GM19438 (cell line): Measurements from ENCODE around the gene SUSD3.

ENCODE experiments used
- ATAC-seq: cut with Tn5 transposase; IDR thresholded peaks from one replicate; pipeline ENCODE4 v1.9.1; 2021; ENCODE audit warnings: low read depth; ENCODE audit not compliant: unreplicated experiment

SUSD3 gene

DNA sequence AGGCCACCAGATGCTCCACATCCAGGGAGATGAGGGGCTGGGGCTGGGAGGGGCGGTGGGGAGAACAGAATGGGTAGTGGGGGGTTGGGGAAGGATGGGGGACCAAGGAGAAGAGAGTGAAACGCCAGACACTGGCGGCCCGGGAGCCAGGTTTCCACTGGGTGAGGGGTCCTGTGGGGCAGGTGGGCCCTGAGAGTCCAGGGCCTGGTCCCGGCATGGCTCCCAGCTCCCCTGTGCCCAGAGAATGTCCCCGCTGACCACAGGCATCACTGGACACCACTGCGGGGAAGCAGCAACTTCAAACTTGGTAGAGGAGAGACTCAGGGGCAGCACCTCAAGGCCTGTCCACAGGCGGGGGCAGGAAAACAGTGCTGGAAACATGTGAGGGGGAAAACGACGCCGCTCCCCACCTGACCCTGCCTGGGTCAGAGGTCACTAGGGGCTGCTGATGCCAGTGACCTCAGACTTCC lies 62.4 kb downstream of the SUSD3 start:
- no peak for ATAC-seq

DNA sequence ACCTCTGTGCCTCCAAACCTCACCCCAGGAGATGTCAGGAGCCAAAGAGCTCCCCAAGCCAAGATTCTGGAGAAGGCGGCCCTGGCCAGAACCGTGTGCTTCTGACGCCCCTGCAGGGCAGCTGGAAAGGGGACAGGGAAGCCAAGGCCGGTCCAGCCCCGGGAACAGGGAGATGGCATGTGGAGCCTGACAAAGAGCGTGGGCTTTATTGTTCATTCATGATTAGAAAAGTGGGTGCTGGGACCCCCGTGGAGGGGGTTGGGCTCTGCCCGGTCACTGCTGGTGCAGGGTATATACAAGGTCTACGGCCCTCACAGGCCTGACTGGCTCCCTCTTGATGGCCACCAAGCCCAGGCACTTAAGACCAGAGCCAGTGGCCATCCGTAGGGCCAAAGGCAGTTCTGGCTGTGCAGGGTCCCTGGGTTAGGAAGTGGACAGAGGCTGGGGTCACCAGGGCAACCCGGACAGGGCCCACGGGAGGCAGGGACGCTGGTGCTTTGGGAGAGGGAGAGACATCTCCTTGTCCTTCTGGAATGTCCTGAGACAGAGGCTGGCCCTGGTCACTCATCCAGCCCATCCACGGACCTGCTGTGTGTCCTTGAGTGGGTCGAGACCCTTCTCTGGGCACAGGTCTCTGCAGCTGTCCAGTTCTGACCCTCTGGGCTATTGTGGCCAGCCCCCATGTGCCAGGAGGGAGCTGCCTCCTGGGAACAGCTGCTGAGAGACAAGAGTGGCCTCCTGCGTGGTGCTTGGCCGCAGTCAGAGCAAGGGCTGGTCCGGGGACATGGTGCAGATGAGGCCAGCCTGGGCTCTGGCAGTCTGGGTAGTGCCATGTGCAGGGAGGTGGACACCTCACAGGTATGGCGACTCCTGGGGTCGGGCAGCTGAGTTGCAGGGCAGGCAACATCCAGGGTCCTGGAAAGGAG lies 63.1 kb downstream of the SUSD3 start:
- ATAC-seq, result no peak

DNA sequence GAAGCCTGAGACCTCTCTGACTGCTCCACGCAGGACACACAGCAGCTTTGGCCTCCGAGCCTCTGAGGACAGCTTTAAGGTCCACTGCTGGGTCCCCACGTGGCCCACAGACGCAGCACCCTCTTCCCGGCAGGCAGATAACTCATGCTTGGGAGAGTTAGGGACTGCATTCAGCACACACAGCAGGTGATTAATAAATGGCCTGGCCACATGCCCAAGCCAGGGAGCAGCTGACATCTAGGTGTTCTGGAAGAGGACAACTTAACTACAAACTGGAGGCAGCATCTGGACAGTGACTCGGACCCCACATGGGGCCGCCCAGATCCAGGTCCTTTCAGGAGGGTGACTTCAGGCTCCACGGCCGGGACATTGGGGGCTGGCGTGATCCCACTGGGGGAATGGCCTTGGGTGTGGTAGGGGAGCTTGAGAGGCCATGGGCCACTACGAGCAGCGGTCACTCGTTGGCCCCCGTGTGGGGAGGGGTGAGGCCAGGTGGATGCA lies 64.3 kb downstream of the SUSD3 start:
- ATAC-seq, result no peak

DNA sequence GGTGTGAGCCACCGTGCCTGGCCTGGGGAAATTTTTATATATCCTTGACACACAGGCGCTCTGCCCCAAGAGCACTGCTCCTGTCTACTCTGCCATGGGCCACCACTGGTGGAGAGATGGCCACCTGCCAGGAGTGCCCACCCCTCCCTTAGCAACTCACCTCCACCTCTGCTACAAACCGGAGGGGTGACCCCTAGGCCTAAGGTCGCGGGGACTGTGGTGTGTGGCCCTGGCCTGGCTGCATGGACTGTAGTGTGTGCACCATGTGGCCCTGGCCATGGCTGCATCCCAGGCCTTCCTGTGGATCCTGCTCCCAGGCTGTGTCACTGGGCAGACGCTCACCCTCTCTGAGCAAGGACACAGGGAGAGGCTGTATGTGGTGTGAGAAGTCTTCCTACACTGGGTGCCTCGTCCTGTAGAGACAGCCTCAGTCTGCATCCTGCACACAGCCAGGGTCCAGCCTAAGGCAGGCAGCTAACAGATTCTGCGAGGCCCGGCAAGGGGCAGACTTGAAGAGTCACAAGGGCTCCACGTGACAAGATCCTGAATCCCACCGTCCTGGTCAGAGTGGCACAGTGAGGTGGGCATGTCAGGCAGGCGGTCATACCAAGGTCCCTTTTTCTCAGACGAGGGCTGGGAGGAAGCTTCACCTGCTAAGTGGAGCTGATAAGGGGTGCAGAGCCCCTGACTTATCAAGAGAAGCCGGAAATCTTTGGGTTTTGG lies 65.2 kb downstream of the SUSD3 start:
- no peak for ATAC-seq

DNA sequence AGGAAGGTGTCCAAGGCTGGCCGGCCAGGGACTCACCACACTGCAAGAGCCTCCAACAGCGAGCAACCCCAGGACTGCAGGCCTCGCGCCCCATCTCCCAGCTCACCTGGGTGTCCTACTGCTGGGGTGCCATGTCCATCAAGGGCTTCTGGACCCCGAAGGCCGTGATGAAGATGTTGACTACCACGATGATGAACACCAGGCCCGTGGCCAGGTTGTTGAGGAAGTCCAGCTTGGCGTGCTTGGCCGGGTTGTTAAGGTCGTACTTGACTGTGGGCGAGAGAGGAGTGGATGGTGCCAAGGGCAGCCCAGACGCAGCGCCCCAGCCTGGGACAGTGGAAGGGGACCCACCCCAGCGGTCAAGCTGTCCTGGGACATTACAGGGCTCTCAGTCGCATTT lies 66.3 kb downstream of the SUSD3 start:
- no peak for ATAC-seq

DNA sequence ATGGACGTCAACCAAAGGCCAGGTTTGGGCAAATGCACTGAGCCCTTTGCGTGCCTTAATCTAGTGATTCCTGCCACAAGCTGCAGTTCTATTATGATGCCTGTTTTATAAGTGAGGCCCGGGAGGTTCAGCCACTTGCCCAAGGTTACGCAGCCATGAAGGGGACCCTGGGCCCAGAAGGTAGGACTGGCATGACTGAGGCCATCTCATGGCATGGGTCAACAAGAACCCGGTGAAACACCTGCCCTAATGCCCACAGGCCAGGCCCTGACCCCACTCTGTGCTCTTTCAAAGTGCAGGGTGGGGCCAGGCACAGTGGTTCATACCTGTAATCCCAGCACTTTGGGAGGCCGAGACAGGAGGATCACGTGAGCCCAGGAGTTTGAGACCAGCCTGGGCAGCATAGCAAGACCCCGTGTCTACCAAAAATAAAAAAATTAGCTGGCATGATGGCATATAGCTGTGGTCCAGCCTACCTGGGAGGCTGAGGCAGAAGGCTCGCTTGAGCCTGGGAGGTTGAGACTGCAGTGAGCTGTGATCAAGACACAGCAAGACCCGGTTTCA lies 66.9 kb downstream of the SUSD3 start:
- ATAC-seq, result no peak

DNA sequence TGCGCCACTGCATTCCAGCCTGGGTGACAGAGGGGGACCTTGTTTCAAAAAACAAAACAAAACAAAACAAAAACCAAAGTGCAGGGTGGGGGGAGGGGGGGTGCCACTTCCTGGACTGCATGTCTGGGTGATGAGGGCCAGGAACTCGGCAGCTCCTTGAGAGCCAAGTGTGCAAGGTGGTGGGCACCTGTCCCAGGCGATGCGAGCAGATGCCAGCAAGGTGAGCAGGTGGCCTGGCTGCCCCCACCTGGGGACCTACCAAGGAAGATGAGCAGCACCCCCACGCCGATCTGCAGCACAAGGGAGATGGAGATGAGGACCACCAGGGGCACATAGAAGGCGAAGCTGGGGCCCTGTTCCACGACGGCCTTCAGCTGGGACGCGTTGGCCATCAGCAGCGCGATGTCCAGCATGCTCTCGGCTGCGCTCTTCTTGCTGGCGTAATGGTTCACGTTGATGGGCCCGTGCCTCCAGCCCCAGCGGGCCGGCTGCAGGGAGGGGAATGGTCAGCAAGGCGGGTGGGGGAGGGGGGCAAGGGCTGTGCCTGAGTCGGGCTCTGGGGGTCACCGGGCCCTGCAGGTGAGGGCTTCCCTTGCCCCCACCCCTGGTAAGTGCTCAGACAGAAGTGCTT lies 67.8 kb downstream of the SUSD3 start:
- ATAC-seq, result no peak

DNA sequence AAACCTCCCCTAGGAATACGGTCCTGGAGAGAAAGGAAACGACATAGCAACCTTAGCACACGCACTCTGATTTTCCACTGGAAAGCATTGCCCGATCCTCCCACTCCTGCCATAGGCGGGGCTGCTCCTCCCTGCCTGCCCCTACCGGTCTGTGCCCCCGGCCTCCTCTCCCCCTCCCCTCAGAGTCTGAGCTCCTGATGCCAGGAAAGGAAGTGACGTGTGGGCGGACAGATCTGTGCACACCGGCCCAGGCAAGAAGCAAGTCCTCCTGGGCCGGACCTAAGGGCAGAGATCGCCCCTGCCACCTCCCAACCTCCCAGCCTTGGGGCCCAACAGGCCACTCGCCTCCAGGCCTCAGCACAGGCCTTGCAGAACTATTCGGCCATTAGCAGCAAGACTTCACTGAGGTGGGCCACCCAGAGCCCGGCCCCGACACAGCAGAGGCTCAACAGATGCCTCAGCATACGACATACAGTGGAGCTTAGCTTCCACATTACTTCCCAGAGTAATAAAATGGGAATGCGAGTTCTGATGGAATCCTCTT lies 68.4 kb downstream of the SUSD3 start:
- no peak for ATAC-seq

DNA sequence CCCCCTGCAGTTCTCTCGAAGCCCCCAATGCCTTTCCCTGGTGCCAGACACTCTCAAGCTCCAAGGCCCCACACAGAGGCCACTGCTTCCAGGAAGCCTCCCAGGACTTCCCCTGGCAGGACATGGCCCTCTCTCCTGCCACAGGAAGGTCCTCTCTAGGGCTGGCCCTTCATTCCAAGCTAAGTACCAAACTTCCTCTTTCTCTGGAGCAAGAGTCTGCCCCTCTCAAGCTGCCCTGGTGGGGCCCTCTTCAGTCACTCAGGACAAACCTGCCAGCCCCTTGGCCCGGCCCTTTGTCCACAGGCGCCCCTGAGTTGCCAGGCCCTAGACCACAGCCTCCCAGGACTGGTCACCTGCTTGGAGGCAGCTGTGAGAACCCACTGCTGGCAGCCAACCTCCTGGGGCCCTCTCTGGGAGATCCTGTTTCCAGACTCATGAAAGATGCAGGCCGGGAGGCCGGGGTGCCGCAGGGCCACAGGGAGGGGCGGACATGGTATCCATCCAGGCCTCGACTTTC lies 69.0 kb downstream of the SUSD3 start:
- no peak for ATAC-seq

DNA sequence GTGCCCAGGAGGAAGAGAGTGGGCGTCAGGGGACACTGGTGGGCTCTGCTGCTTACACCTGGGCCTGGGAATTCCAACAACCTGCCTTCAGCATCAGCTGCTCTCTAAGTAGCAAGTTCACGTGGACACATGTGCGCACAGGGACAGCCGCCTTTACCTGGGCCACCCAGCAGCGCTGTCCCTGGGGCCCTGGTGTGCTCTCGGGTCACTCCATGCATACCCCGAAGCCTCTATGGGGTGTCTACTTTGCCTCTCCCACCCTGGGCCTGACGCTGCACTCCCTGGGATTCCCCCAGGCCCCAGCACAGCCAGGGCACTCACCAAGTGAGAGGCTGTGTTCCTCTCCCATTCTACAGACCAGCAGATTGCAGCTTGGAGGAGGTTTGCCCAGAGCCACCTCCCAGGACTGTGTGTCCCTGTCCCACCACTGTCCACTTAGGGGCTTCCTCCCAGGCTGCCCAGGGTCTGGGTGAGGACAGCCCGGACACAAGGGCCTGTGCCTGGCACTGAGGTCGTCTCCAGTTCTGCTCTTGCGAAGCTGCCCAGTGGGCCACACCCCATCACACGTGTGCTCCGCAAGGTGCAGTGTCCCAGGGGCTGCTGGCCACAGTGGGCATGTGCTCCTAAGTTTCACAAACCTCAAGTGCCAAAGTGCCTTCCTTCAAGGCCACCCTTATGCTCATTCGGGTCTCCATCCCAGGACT lies 69.7 kb downstream of the SUSD3 start:
- no peak for ATAC-seq

DNA sequence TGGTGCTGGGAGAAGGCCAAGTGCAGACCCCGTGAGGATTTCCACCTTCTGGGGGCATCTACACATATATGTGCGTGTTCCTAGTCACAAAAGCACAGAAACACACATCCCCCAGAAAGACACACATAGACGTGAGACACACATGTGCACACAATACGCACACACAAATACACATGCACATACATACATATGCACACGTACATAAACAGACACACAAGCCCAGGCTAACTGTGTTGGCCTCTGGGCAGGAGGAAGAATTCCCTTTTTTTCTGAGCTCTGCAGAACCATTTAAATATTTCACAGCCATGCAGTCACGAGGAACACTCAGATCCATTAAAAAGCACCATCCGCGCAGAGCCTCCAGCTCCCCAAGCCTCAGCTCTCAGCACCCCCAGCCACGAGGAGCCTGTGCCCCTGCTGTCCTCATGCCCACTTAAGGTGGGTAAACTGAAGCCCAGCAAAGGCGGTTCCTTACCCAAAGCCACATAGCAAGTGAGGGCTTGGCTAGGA lies 70.3 kb downstream of the SUSD3 start:
- no peak for ATAC-seq

DNA sequence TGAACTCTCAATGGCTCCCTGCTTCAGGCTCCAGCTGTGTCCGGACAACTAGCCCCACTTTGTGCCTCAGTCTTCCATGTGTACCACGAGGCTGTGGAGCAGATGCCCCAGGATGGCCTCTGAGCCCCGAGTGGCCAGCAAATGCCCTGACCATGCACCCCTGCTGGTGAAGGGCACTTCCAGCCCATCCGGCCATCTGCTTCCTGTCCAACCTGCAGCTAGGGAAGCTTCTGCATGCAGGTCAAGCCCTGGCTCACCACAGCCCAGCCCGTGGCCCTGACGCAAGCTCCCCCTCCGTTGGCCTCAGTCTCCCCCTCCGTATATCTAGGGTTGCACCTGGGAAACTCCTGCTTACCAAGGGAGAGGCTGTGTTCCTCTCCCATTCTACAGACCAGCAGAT lies 70.8 kb downstream of the SUSD3 start:
- ATAC-seq, result no peak

DNA sequence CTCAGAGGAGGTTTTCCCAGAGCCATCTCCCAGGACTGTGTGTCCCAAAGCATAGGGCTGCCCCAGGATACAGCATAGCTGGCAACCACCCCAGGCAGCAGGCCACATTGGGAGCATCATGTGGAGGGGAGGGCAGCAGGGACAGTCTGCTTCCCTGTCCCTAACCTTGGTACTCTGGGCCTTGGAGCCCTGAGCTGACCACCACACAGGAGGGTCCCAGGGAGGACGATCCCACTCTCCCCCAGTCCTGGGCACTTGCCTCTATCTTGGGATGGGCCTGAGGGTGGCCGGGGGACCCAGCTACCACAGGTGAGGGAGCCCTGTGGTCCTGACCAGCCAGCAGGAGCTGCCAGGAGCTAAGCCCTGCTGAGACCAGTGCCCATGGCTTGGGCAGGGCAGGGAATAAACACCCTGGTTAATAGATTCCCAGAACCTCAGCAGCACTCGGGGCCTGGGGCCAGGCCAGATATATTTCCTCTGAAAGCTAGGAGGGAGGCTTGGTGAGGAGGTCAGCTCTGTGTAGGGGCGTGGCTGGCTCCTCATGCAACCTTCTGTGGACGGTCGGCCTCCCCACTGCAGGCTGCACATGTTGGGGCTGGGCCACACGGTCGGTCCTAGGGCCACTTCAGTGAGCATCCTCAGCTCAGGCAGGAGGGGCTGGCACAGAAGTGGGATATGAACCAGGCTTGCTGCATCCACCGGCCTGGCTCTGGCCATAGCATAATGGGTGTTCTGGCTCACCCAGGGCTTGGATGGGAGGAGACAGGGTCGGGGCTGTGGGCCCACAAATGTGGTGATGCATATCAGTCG lies 71.4 kb downstream of the SUSD3 start:
- ATAC-seq, result no peak

DNA sequence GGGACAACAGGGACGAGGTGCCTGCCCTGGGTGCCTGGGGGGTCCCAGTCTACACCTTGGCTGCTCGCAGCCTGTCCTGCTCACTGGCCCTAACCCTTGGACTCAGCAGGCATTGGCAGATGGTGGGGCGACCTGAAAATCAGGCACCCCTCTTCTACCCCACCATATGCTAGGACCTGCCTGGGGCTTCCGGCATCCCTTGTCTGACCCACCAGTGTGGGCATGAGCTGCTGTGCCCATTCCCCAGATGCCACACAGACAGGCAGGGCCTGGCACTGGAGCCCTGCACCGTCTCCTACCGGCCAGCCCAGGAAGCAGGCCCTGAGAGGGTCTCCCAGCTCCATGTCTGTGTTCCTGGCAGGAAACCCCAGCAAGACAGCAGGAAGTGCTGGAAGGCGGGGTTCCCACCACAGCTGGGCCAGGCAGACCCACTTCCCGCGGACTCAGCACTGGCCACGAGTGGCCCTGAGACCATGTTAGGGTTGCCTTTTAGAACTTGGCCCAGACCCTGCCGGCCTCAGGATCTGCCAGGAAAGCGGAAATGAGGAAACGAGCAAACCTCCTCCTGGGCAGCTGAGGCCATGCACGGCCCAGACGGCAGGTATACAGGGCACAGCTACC lies 72.5 kb downstream of the SUSD3 start:
- no peak for ATAC-seq

DNA sequence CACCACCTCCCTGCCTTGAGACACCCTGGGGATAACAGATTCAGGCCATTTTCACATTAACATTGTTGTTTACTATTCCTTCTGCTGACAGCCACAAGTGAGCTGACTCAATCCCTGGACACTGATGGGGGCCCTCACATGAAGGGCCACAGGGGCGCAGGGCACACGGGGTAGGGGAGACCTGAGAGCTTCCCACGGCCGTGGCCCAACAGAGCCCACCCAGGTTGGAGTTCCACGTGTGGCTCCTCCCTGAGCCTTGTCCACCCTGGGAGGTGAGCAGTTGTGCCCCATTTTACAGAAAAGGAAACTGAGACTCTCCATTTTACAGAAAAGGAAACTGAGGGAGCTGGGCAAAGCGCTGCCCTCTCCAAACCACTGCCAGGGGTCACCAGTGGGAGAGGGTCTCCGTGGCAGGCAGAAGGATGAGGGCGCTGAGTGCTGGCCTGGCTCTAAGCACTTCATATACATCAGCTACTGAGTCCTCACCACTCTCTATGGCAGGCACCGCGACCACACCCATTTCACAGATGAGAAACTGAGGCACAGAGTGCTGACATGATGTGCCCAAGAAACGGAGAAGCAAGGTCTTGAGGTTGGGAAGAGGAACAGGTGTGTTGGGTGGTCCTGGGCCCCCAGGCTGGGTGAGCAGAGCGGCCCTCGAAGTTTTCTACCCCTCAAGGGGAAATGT lies 73.2 kb downstream of the SUSD3 start:
- no peak for ATAC-seq

DNA sequence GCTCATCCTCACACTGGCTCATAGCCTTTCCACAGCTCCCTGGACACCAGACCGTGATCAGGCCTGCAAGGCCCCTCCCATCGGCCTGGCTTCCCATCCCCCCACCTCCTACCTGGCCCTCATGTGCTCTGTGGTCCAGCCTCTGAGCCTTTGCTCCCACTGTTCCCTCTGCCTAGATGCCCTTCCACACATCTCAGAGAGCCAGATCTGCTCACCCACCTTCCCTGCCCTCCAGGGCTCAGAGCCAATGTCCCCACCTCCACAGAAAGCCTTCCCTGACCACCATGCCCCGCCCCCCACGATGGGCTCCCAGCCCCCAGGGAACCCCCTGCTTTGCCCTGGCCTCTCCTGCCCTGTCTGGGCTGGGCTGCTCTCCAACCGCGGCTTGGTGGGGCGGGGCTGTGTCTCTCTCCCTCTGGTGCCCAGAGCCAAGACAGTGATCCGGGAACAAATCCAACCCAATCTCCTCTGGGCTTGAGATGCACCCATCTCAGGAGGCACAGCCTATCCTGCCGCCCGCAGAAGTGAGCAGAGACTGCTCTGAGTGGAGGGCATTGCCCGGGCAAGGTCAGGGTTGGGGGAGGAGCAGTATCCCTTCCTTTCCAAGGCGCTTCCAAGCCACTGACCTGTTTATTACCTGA lies 73.9 kb downstream of the SUSD3 start:
- ATAC-seq, result no peak
